Measurements from ENCODE around the gene FGF11. TPM values are rescaled to one million over a fixed set of nuclear protein-coding genes. Genes with fewer than 3 reads are reported as not detected.

The FGF11 gene
- total and polyA plus RNA-seq, 4 donors = 0.47 to 3.5 (median 0.66) TPM

- H3K27ac ChIP-seq (ENCODE audit: low read depth in 1 of 2, low read length in 1 of 2) = no peak overlapping the region
- 90 to 91% methylated on average over 4 of the region's 4 CpGs for WGBS, 2 donors
- H3K9ac ChIP-seq (ENCODE audit: insufficient read depth in 1 of 2, low read length in 2 of 2) = no peak overlapping the region
- H3K36me3 ChIP-seq (ENCODE audit: control insufficient read depth in 4 of 4, insufficient read depth in 4 of 4, low read length in 4 of 4) = peaks cover 0 to 5% (median 3%) of the 10 kb centered on the region in 4 donors
- H3K9me3 ChIP-seq (ENCODE audit: control insufficient read depth in 4 of 4, insufficient read depth in 3 of 4, low read length in 3 of 4) = no peaks in the 10 kb centered on the region
- TF ChIP-seq CTCF (IDR thresholded peaks at IDR 0.05; ENCODE audit: control extremely low read depth, extremely low read depth) = no peak
- H3K4me3 ChIP-seq = no peak overlapping the region
- no peaks in the 10 kb centered on the region for H3K27me3 ChIP-seq (ENCODE audit: control insufficient read depth in 3 of 3, insufficient read depth in 3 of 3, low read length in 2 of 3)
- DNase-seq = no peak
- peaks cover 0 to 13% (median 3%) of the 10 kb centered on the region in 5 donors for H3K4me1 ChIP-seq (ENCODE audit: control insufficient read depth in 5 of 5, insufficient read depth in 5 of 5, low read length in 5 of 5)
- no peak for ATAC-seq (ENCODE audit: insufficient read depth, low FRiP score)
Observed at GRCh38 chr17:7396147-7396546, 43.2 kb upstream of the FGF11 start.

GRCh38 chr17:7398612-7399011 lies 40.7 kb upstream of the FGF11 start:
- ATAC-seq (ENCODE audit: insufficient read depth, low FRiP score) (no peak), DNase-seq (no peak)
- Histone ChIP-seq H3K9ac (ENCODE audit: insufficient read depth in 1 of 2, low read length in 2 of 2) (no peak overlapping the region), H3K4me1 (ENCODE audit: control insufficient read depth in 5 of 5, insufficient read depth in 5 of 5, low read length in 5 of 5) (peaks cover 0 to 15% (median 7%) of the 10 kb centered on the region in 5 donors), H3K9me3 (ENCODE audit: control insufficient read depth in 4 of 4, insufficient read depth in 3 of 4, low read length in 3 of 4) (no peaks in the 10 kb centered on the region), H3K4me3 (no peak overlapping the region), H3K27me3 (ENCODE audit: control insufficient read depth in 3 of 3, insufficient read depth in 3 of 3, low read length in 2 of 3) (no peaks in the 10 kb centered on the region), H3K36me3 (ENCODE audit: control insufficient read depth in 4 of 4, insufficient read depth in 4 of 4, low read length in 4 of 4) (no peaks in the 10 kb centered on the region), H3K27ac (ENCODE audit: low read depth in 1 of 2, low read length in 1 of 2) (no peak overlapping the region)
- TF ChIP-seq CTCF (IDR thresholded peaks at IDR 0.05; ENCODE audit: control extremely low read depth, extremely low read depth) = no peak
- 86 to 96% methylated on average over 2 of the region's 2 CpGs for WGBS, 2 donors

- peak overlapping the region; percentile 49 for H3K4me3 ChIP-seq
- H3K4me1 ChIP-seq (ENCODE audit: control insufficient read depth in 5 of 5, insufficient read depth in 5 of 5, low read length in 5 of 5) = peaks cover 0 to 13% (median 7%) of the 10 kb centered on the region in 5 donors
- peak overlapping the region; percentile 87 to 88 for H3K27ac ChIP-seq (ENCODE audit: low read depth in 1 of 2, low read length in 1 of 2)
- H3K36me3 ChIP-seq (ENCODE audit: control insufficient read depth in 4 of 4, insufficient read depth in 4 of 4, low read length in 4 of 4) = no peaks in the 10 kb centered on the region
- 14 to 16% methylated on average over 16 of the region's 16 CpGs for WGBS, 2 donors
- H3K27me3 ChIP-seq (ENCODE audit: control insufficient read depth in 3 of 3, insufficient read depth in 3 of 3, low read length in 2 of 3) = no peaks in the 10 kb centered on the region
- DNase-seq (no peak), ATAC-seq (ENCODE audit: insufficient read depth, low FRiP score) (no peak)
- no peak for TF ChIP-seq CTCF (IDR thresholded peaks at IDR 0.05; ENCODE audit: control extremely low read depth, extremely low read depth)
- H3K9me3 ChIP-seq (ENCODE audit: control insufficient read depth in 4 of 4, insufficient read depth in 3 of 4, low read length in 3 of 4) = no peaks in the 10 kb centered on the region
- peak overlapping the region in 1 of 2 donors; percentile 90 for H3K9ac ChIP-seq (ENCODE audit: insufficient read depth in 1 of 2, low read length in 2 of 2)
Observed at GRCh38 chr17:7403043-7403726, 36.1 kb upstream of the FGF11 start.

GRCh38 chr17:7403727-7403976 lies 35.7 kb upstream of the FGF11 start:
- DNase-seq = no peak
- H3K36me3 ChIP-seq (ENCODE audit: control insufficient read depth in 4 of 4, insufficient read depth in 4 of 4, low read length in 4 of 4) = no peaks in the 10 kb centered on the region
- 0% methylated on average over 11 to 13 of the region's 13 CpGs for WGBS, 2 donors
- no peak for TF ChIP-seq CTCF (IDR thresholded peaks at IDR 0.05; ENCODE audit: control extremely low read depth, extremely low read depth)
- H3K4me3 ChIP-seq = peak overlapping the region; percentile 49
- peak; percentile 28 for ATAC-seq (ENCODE audit: insufficient read depth, low FRiP score)
- H3K9me3 ChIP-seq (ENCODE audit: control insufficient read depth in 4 of 4, insufficient read depth in 3 of 4, low read length in 3 of 4) = no peaks in the 10 kb centered on the region
- peak overlapping the region; percentile 87 to 88 for H3K27ac ChIP-seq (ENCODE audit: low read depth in 1 of 2, low read length in 1 of 2)
- H3K9ac ChIP-seq (ENCODE audit: insufficient read depth in 1 of 2, low read length in 2 of 2) = peak overlapping the region in 1 of 2 donors; percentile 38
- peaks cover 0 to 13% (median 7%) of the 10 kb centered on the region in 5 donors for H3K4me1 ChIP-seq (ENCODE audit: control insufficient read depth in 5 of 5, insufficient read depth in 5 of 5, low read length in 5 of 5)
- no peaks in the 10 kb centered on the region for H3K27me3 ChIP-seq (ENCODE audit: control insufficient read depth in 3 of 3, insufficient read depth in 3 of 3, low read length in 2 of 3)

All from lung (tissue), 12 donors.